Colonic mucosa (tissue), 4 donors: ENCODE data around the gene COL6A2. TPM values are rescaled to one million over a fixed set of nuclear protein-coding genes. Genes with fewer than 3 reads are reported as not detected.
"Not testable (repeated sequence)": the region's sequence is repeated elsewhere in the genome, so short reads cannot be mapped to it uniquely, and the experiment has no call there.

Experiments
- DNase-seq: peaks from one replicate; pipeline ENCODE4 v3.0.0-alpha.2; 2020
- H3K27ac ChIP-seq: fragments of 200-600 bp; one replicate; pipeline ENCODE4 v1.8.0; 2021
- H3K27me3 ChIP-seq: fragments of 200-600 bp; one replicate; pipeline ENCODE4 v1.8.0; 2021
- H3K36me3 ChIP-seq: fragments of 200-600 bp; one replicate; pipeline ENCODE4 v1.8.0; 2021
- H3K4me1 ChIP-seq: fragments of 200-600 bp; one replicate; pipeline ENCODE4 v1.8.0; 2021; ENCODE audit warnings: mild to moderate bottlenecking
- H3K4me3 ChIP-seq: fragments of 200-600 bp; one replicate; pipeline ENCODE4 v1.8.0; 2021
- H3K9ac ChIP-seq, 2 donors: one replicate each; pipeline ENCODE4 v1.7.0; 2013; ENCODE audit warnings: control low read depth in 2 of 2, low read depth in 2 of 2, low read length in 2 of 2
- H3K9me3 ChIP-seq: fragments of 200-600 bp; one replicate; pipeline ENCODE4 v1.8.0; 2021
- intact Hi-C: fragments of 100-400 bp; cut with DNase I; formaldehyde crosslinking; loops from one replicate; pipeline ENCODE4 v1.14.1; 2022
- total RNA-seq, 2 donors: library from RNA; stranded (reverse); fragmentation: NEBNext Ultra II Directional in 1 of 2; extraction: Animal tissue kit (Norgen Biotek cat#: 25700) in 1 of 2; gene quantifications; one replicate each; pipeline ENCODE4 v1.2.1, GENCODE V29; 2021
- TF ChIP-seq, protein P1 (sequence below): fragments of 200-600 bp; IDR thresholded peaks from one replicate; pipeline ENCODE4 v1.8.0; 2022; ENCODE audit warnings: antibody characterized with exemption, mild to moderate bottlenecking
- donor health status: healthy.
- donor health status: DM: no; HTN: no; CAD: no.
- donor health status: DM: no; HTN: no; CAD: no.

Gene COL6A2
- total RNA-seq, 2 donors from 2014 or later: 55.7 to 190 TPM

DNA sequence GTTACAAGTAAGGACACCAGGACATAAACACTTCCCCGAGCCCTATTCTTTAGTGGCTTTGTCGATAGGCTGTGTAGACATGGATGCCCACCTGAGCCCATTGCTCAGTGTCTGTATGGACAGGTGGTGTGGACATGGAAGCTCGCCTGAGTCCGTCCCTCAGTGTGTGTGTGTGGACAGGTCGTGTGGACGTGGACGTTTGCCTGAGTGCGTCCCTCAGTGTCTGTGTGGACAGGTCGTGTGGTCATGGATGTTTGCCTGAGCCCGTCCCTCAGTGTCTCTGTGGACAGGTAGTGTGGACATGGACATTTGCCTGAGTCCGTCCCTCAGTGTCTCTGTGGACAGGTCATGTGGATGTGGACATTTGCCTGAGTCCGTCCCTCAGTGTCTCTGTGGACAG, 38.7 kb upstream of the COL6A2 start:
- intact Hi-C loops: no loop called here
- Histone ChIP-seq H3K27me3 (no peaks in the 10 kb centered on the region), H3K4me1 (no peaks in the 10 kb centered on the region), H3K9me3 (no peaks in the 10 kb centered on the region), H3K9ac (no peak overlapping the region), H3K27ac (no peak overlapping the region), H3K4me3 (no peak overlapping the region), H3K36me3 (no peaks in the 10 kb centered on the region)
- no peak for DNase-seq
- TF ChIP-seq, protein P1, sequence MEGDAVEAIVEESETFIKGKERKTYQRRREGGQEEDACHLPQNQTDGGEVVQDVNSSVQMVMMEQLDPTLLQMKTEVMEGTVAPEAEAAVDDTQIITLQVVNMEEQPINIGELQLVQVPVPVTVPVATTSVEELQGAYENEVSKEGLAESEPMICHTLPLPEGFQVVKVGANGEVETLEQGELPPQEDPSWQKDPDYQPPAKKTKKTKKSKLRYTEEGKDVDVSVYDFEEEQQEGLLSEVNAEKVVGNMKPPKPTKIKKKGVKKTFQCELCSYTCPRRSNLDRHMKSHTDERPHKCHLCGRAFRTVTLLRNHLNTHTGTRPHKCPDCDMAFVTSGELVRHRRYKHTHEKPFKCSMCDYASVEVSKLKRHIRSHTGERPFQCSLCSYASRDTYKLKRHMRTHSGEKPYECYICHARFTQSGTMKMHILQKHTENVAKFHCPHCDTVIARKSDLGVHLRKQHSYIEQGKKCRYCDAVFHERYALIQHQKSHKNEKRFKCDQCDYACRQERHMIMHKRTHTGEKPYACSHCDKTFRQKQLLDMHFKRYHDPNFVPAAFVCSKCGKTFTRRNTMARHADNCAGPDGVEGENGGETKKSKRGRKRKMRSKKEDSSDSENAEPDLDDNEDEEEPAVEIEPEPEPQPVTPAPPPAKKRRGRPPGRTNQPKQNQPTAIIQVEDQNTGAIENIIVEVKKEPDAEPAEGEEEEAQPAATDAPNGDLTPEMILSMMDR: no peak

DNA sequence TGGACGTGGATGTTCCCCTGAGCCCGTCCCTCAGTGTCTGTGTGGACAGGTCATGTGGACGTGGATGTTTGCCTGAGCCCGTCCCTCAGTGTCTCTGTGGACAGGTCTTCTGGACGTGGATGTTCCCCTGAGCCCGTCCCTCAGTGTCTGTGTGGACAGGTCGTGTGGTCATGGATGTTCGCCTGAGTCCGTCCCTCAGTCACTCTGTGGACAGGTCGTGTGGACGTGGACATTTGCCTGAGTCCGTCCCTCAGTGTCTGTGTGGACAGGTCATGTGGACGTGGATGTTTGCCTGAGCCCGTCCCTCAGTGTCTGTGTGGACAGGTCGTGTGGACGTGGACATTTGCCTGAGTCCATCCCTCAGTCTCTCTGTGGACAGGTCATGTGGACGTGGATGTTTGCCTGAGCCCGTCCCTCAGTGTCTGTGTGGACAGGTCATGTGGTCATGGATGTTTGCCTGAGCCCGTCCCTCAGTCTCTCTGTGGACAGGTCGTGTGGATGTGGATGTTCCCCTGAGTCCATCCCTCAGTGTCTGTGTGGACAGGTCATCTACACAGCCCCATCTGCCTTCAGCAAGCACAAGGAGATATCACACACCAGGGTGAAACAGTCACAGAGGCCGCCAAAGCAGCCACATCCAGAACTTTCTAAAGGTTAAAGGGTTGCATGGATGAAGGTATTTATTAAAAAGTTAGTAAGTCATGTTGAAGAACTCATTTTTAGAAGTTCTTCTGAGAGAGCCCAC, 38.0 kb upstream of the COL6A2 start:
- H3K27ac ChIP-seq: peak overlapping the region; percentile 55
- H3K9ac ChIP-seq: not testable (repeated sequence)

DNA sequence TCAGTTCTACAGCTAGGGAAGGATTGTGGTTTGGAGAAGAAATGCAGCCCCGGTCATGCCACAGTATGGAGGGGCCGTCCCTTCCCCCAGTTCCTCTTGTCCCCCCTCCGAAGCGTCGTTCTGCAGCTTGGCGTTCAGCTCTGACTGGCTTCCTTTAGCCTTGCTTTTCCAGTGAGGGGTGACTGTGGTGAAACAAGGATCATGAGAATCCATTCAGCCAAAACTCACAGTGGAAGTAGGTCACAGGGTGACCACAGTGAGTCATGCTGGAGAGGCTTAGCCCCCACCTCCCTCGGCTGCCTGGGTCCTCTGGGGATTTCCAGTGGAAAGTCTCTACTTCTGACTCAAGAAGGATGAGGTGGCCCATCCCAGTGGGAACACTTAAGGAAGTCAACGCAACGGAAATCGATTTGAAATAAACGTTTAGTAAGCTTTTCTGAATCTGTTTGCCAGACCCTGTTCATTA, 37.3 kb upstream of the COL6A2 start:
- no peak overlapping the region for H3K9ac ChIP-seq
- peak; percentile 49 for DNase-seq
- H3K27me3 ChIP-seq: no peaks in the 10 kb centered on the region

More for the DNA sequence above, 38.0 kb upstream of the COL6A2 start:
- H3K36me3 ChIP-seq, H3K4me1 ChIP-seq, H3K4me3 ChIP-seq, H3K9me3 ChIP-seq, intact Hi-C loops, H3K27me3 ChIP-seq, DNase-seq: not testable (repeated sequence)

DNA sequence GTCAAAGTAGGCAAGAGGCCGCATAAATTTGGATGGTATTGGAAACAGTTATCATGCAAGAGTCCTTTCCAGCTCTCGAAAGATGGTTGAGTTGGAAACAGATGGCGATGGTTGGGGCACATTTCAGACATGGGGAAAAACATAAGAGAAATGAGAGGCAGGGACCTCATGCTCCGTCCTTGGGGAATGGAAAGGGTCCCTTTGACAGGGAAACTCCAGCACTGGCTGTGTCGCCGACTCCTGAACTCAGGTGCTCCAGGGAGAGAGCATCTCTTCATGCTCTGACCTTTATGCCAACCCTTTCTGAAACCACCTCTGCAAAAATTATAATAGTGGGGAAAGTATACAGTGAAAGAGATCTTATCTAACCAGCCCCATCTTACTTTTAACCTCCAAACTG, 36.8 kb upstream of the COL6A2 start:
- no peak for DNase-seq
- Histone ChIP-seq H3K4me3 (no peak overlapping the region), H3K9me3 (no peaks in the 10 kb centered on the region), H3K27me3 (no peaks in the 10 kb centered on the region), H3K9ac (no peak overlapping the region), H3K36me3 (no peaks in the 10 kb centered on the region), H3K4me1 (no peaks in the 10 kb centered on the region), H3K27ac (peak overlapping the region; percentile 47)
- TF ChIP-seq, protein P1: no peak
- intact Hi-C loops: no loop called here

More for the DNA sequence above, 37.3 kb upstream of the COL6A2 start:
- Histone ChIP-seq H3K27ac (peak overlapping the region; percentile 55), H3K4me1 (no peaks in the 10 kb centered on the region), H3K9me3 (no peaks in the 10 kb centered on the region), H3K4me3 (no peak overlapping the region), H3K36me3 (no peaks in the 10 kb centered on the region)
- intact Hi-C loops: no loop called here
- TF ChIP-seq, protein P1: no peak

DNA sequence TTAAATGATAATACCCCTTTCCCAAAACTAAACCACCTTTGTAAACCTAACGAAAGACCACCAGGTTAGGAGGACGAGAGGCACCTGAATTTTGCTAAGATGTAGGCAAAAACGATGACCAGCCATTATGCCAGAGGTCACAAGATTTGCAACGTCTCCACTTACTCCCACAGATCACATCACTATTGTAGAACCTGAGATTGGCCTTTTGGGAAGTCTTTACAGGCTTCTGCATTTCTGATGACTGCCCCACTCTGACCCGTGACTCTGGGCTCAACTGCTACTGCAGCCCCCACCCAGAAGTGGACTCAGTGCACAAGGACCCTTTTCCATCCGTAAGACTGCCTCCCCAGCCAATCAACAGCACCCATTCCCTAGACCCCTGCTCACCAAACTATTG, 36.4 kb upstream of the COL6A2 start:
- Histone ChIP-seq H3K4me1 (no peaks in the 10 kb centered on the region), H3K4me3 (no peak overlapping the region), H3K9ac (no peak overlapping the region), H3K27ac (peak overlapping the region; percentile 47), H3K36me3 (no peaks in the 10 kb centered on the region), H3K9me3 (no peaks in the 10 kb centered on the region), H3K27me3 (no peaks in the 10 kb centered on the region)
- DNase-seq: no peak
- TF ChIP-seq, protein P1: no peak
- intact Hi-C loops: no loop called here

DNA sequence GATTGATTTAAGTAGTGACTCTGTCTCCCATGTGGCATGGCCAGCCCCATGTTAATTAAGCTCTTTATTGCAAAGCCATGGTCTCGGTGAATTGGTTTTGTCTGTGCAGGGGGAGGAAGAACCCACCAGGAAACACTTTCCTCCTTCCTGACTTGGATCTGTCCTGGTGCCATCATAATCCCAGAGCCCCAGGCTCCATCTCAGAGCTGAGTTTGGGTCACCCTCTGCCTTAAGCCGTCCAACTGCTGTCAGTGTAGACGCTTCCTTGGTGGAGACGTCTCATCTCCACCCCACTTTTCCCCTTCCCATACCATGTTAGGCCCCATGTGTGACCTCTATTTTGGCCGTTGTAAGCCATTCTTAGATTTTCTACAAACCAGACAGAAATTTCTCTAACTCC, 36.0 kb upstream of the COL6A2 start:
- H3K36me3 ChIP-seq: no peaks in the 10 kb centered on the region
- H3K9me3 ChIP-seq: no peaks in the 10 kb centered on the region
- H3K4me3 ChIP-seq: no peak overlapping the region
- H3K4me1 ChIP-seq: no peaks in the 10 kb centered on the region
- TF ChIP-seq, protein P1: no peak
- no peak for DNase-seq
- no peaks in the 10 kb centered on the region for H3K27me3 ChIP-seq
- no peak overlapping the region for H3K27ac ChIP-seq
- H3K9ac ChIP-seq: no peak overlapping the region
- intact Hi-C loops: no loop called here
